ENCODE results near the gene TASOR.
"Not testable (repeated sequence)": the region's sequence is repeated elsewhere in the genome, so short reads cannot be mapped to it uniquely, and the experiment has no call there.

Gene TASOR

DNA sequence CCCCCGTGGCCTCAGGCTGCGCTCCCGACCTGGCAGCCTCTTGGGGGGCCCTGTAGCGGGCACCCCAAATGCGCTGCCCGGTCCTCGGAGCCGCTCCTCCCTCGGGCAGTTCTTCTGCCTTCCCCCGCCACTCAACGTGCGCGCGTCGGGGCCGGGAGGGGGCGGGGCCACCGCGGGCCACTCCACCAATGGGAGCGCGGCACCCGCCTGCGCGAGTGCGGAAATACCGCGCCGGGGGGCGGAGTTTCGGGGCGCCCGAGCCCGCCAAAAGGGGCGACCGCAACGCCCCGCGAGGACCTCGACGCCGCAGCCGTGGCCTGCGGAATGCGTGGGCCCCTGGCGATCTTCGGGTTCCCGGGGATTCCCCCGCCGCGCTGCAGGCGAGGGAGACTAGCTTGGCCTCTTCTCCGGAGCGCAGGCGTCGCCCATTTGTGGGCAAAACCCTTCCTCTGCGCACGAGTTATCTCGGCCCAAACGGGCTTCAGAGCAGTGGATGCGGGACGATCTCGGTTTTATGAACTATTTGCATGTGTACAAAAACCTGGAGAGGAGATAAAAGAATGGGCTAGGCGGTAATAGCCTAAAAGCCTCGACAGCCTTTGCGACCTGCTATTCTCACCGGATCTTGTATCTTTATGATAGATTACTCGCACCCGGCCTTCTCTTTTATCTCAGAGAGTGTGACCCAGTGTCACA lies at the start of gene TASOR:
Gene TASOR (minus strand): TSS at position 144 of the 696 bp plus-strand sequence. CDS start 259 bp downstream, outside the sequence.
- DNase-seq (ENCODE audit: low read depth) = peak; percentile 55

GRCh38 chr3:56732109-56732508 lies 49.0 kb upstream of the TASOR start:
- DNase-seq (ENCODE audit: low read depth) = no peak

DNA sequence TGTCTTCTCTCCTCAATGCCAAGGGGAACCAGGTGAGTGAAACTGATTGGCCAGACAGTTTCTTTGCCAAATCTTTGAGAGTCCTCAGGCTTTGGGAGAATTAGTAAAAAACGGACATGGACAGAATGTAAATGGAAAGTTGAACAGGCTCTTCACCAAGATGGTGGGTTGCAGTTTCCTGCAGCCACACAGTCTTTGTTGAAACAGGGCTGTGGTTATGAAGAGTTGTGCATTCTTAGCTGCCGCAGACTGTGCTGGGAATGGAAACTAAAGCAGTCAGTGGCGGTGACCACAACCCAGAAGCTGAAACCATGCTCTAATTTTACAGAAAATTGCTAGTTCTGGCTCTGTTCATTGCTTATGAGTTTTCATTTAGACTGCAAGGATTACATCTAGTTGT lies 42.1 kb upstream of the TASOR start:
- no peak for DNase-seq (ENCODE audit: low read depth)

- DNase-seq (ENCODE audit: low read depth) = no peak
Measured at GRCh38 chr3:56724676-56725075, 41.6 kb upstream of the TASOR start.

- DNase-seq (ENCODE audit: low read depth) = no peak
Measured at GRCh38 chr3:56720849-56721248, 37.8 kb upstream of the TASOR start.

GRCh38 chr3:56718809-56719208 lies 35.7 kb upstream of the TASOR start:
- not testable (repeated sequence) for DNase-seq (ENCODE audit: low read depth)

- DNase-seq (ENCODE audit: low read depth) = no peak
Measured at GRCh38 chr3:56711344-56711743, 28.3 kb upstream of the TASOR start.

DNA sequence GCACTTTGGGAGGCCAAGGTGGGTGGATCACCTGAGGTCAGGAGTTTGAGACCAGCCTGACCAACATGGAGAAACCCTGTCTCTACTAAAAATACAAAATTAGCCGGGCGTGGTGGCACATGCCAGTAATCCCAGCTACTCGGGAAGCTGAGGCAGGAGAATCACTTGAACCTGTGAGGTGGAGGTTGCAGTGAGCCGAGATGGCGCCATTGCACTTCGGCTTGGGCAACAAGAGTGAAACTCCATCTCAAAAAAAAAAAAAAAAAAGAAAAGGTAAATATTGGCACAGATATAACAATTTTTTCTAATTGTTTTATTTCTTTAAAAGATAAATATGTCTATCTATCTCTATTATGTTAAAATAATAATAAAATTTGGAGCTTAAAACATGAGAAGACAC lies 24.3 kb upstream of the TASOR start:
- DNase-seq (ENCODE audit: low read depth) = not testable (repeated sequence)

- DNase-seq (ENCODE audit: low read depth) = no peak
Measured at GRCh38 chr3:56706629-56707028, 23.6 kb upstream of the TASOR start.

DNA sequence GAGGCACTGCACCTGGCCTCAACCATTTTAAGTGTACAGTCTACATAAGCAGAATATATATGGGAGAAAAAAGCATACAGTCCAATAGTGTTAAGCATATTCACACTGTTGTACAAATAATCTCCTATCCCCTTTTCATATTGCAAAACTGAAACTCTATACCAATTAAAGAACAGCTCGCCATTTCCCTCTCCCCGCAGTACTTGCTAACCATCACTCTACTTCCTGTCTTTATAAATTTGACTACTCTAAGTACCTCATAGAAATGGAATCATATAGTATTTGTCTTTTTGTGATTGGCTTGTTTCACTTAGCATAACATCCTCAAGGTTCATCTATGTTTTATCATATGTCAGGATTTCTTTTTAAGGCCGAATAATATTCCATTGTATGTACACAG lies 21.6 kb upstream of the TASOR start:
- no peak for DNase-seq (ENCODE audit: low read depth)

- peak; percentile 51 for DNase-seq (ENCODE audit: low read depth)
Measured at GRCh38 chr3:56702490-56703315, 19.6 kb upstream of the TASOR start.

GRCh38 chr3:56700151-56700550 lies 17.1 kb upstream of the TASOR start:
- no peak for DNase-seq (ENCODE audit: low read depth)

DNA sequence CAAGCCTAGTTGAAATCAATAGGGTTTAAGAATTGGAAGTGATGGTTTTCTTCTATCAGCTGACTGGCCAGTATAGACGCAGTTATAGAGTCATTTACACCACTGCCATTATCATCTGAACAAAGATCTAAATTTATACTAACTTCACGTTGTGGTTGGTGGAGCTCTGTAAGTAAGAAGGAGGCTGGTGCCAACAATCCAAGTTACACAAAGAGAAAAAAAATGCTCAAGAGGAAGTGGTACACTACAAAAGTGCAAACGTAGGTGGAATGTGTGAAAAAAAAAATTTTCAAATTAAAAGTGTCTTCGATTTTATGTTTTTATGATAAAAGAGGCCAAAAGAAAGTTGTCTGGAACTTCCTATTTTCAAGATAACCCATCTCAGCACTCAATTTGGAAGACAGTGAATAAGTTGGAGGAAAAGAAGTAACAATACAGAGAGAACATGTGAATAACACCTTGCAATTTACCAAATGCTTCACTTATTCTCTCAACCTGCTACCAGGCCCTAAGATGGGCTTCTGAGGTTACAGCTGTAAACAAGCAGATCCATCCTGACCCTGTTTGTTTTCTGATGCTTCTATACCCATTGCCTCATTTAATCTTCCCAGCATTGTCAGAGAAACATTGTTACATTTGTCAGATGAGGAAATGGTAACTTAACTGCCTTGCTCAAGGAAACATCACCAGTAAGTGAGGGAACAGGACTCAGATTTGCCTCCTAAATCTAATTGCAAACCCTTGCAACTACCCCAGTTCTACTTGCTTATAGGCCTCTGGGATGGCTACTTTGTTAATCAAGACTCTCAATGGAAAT lies 12.0 kb upstream of the TASOR start:
- DNase-seq (ENCODE audit: low read depth) = no peak

DNA sequence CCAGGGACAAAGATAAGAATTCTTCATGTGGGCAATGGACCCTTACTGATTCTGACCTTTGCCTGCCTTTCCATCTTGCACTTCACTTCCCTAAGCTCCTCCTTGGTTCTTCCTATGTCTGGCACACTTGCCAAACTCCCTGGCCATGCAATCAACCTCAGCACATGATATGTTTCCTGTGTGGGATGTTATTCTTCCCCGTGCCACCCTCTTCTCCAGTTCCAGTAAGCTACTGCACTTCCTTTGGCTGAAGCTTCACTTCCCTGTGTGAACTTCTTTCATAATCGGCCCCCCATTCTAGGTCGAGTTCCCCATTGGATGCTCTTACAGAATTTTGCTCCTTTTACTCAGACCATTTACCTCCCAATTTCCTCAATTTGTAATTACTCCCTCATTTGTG lies 10.7 kb upstream of the TASOR start:
- DNase-seq (ENCODE audit: low read depth) = no peak

GRCh38 chr3:56692520-56693433 lies 9.7 kb upstream of the TASOR start:
- not testable (repeated sequence) for DNase-seq (ENCODE audit: low read depth)

DNA sequence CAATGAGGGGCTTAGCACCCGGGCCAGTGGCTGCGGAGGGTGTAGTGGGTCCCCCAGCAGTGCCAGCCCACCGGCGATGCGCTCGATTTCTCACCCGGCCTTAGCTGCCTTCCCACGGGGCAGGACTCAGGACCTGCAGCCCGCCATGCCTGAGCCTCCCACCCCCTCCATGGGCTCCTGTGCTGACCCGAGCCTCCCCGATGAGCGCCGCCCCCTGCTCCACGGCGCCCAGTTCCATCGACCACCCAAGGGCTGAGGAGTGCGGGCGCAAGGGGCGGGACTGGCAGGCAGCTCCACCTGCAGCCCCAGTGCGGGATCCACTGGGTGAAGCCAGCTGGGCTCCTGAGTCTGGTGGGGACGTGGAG lies 8.9 kb upstream of the TASOR start:
- not testable (repeated sequence) for DNase-seq (ENCODE audit: low read depth)

DNA sequence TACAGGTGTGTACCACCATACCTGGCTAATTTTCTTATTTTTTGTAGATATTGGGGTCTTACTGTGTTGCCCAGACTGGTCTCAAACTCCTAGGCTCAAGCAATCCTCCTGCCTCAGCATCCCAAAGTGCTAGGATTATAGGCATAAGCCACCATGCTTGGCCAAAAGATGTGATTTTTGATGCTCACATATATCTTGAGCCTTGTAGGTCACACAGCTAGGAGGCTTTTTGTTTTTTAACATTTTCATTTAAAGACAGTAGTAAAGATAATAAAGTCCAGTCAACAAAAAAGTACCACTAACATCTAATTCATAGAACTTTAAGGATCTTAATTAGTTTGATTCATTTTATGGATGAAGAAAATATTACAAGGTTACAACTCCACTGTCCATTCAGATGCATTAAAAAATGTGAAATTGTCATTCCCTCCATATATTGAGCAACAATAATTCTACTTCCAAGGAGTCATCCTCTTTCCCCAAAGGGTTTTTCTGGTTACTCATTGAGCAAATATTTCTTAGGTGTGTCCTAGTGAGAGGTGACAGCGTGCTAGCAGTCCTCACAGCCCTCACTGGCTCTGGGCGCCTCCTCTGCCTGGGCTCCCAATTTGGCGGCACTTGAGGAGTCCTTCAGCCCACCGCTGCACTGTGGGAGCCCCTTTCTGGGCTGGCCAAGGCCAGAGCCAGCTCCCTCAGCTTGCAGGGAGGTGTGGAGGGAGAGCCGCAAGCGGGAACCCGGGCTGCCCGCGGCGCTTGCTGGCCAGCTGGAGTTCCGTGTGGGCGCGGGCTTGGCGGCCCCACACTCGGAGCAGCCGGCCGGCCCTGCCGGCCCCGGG lies 8.3 kb upstream of the TASOR start:
- no peak for DNase-seq (ENCODE audit: low read depth)

DNA sequence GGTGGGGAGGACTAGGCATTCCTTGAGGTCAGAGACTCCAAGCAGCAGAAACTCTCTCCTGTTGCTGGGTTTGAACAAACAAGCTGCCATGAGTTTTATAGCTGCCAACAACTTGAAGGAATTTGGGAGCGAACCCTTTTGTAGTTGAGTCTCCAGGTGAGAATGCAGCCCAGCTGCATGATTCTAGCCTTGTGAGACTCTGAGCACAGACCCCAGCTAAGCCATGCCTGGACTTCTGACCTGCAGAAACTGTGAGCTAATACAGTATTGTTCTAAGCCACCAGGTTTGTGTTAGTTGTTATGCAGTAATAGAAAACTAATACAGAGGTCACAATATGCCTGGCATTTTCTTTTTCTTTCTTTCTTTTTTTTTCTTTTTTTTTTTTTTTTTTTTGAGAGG lies 6.2 kb upstream of the TASOR start:
- no peak for DNase-seq (ENCODE audit: low read depth)

- no peak for DNase-seq (ENCODE audit: low read depth)
Measured at GRCh38 chr3:56688191-56688590, 5.1 kb upstream of the TASOR start.

- DNase-seq (ENCODE audit: low read depth) = no peak
Measured at GRCh38 chr3:56684029-56684428, 964 bp upstream of the TASOR start.

Data from GM04504 (cell line).